ENCODE results near the gene EMC10.
"Not testable (repeated sequence)": the region's sequence is repeated elsewhere in the genome, so short reads cannot be mapped to it uniquely, and the experiment has no call there.

Gene EMC10

DNA sequence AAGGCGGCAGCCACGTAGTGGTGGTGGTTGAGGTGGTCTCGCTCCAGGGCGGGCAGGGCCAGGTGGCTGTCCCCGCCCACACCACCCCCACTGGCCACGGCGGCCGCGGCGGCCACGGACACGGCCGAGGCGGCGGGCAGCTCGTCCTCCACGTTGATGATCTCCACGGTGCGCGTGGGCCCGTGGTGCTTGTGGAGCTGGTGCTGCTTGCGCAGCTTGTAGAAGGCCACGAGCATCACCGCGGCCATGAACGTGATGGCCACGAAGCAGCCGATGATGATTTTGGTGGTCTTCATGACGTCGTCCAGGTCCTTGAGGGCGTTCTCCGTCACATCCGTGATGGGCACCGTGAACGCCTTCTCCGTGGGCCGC lies 41.4 kb downstream of the EMC10 start:
- no peak for DNase-seq

DNA sequence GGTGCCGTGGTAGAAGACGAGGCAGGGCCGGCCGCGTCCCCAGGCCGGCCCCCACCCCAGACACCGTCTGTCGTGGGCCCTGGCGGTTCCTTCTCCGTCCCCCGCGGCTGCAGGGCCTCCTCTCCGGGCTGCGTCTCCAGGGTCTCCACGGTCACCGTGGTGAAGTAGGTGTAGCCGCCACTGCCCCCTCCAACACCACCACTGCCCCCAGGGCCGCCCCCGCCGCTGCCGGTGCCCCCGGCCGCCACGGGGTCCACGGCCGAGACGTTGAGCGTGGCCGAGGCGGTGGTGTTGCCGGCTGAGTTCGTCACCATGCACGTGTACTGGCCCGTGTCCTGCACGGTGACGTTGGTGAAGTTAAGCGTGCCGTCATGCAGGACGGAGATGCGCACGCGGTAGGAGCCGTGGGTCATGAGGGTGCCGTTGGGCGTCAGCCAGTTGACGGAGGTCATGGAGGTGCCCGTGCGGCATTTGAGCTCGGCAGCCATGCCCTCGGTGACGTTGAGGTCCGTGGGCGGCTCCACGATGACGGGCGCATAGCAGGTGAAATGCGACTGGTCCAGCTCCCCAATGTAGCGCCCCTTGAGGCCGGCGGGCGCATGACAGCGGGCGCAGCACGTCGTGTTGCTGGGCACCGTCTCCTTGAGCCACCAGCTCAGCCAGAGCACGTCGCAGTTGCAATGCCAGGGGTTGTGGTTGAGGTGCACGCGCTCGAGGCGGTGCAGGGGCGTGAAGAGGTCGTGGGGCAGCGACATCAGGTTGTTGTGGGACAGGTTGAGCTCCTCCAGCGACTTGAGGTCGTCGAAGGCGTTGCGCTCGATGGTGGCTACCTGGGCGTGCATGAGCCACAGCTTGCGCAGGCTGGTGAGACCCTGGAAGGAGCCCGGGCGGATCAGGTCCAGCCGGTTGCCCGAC lies 42.0 kb downstream of the EMC10 start:
- peak; percentile 48 for DNase-seq

DNA sequence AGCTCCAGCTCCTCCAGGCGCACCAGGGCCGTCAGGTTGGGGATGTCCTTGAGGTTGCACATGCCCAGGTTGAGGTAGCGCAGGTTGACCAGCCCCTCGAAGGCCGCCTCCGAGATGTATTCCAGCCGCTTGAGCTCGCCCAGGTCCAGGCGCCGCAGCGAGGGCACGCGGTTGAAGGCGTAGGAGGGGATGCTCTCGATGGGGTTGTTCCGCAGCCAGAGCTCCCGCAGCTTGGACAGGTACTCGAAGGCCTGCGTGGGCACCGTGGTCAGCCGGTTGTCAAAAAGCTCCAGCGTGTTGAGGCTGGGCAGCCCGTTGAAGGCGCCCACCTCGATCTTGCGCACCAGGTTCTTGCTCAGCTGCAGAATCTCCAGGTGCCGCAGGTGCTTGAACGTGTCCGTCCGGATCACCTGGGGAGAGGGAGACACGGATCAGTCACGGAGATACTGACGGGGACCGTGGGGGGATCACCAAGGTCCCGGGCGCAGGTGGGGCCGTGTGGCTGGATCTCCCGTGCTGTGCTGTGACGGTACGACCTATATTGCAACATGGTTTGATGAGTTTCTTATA lies 42.8 kb downstream of the EMC10 start:
- DNase-seq = no peak

DNA sequence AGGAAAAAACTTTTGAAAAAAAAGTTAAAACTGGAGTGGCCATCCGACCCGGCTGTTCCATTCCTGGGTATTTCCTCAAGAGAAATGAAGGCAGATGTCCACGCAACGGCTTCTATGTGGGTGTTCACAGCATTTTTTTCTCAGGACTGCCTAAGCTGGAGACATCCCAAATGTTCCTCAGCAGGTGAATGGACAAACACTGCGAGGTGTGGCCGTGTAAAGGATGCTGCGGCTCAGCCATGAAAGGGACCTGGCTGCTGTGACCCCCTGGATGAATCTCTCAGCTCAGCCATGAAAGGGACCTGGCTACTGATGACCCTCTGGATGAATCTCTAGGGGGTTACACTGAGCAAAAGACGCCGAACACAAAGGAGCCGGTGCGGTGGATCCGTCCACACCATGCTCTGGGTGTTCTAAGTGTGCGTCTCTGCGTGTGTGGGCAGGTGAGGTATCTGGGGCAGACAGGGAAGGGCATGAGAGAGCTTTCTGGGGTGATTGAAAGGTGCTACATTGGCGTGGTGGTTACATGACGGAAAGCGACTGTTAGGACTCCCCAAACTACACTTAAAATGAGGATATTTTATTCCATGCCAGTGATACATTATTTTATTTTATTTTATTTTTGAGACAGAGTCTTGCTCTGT lies 44.6 kb downstream of the EMC10 start:
- no peak for DNase-seq

GRCh38 chr19:50522881-50523280 lies 46.6 kb downstream of the EMC10 start:
- no peak for DNase-seq

GRCh38 chr19:50528052-50528451 lies 51.7 kb downstream of the EMC10 start:
- not testable (repeated sequence) for DNase-seq

DNA sequence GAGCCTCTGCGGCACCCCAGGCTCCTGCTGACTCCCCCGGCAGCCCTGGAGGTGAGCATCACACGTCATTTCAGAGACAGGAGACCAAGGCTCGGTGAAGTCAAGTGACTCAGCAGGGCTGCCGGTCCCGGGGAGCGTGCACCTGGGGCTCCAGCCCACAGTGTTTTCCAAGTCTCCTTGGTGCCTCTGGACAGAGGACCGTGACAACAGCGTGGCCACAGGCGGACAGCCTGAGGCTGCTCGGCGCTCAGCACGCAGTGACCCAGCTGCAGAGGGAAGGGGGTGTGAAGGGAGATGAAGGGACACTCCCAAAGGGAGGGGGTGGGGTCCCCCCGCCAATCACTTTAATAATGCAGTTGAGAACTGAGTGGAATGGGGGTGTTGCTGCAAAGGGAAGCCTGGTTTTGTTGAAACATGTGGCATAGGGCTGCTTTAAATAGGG lies 54.9 kb downstream of the EMC10 start:
- no peak for DNase-seq

- DNase-seq = no peak
These were observed 56.6 kb downstream of the EMC10 start for GRCh38 chr19:50532952-50533351.

DNA sequence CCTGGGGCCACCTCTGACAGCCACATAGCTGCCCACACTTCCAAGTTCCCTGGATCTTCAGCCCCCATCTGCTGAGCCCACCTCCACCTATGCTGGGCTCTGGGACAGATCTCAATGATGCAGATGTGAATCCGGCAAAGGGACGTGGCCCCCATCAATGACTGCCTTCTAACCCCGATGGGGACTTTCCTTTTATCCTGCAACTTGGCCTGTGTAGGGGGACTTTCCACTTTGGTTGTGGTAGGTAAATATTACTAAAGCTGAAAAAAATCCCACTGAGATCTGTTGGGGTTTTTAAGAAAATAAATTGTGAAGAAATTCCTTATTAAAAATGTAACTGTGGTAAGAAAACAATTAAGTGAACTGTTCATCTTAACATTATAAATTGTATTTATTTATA lies 58.2 kb downstream of the EMC10 start:
- no peak for DNase-seq

DNA sequence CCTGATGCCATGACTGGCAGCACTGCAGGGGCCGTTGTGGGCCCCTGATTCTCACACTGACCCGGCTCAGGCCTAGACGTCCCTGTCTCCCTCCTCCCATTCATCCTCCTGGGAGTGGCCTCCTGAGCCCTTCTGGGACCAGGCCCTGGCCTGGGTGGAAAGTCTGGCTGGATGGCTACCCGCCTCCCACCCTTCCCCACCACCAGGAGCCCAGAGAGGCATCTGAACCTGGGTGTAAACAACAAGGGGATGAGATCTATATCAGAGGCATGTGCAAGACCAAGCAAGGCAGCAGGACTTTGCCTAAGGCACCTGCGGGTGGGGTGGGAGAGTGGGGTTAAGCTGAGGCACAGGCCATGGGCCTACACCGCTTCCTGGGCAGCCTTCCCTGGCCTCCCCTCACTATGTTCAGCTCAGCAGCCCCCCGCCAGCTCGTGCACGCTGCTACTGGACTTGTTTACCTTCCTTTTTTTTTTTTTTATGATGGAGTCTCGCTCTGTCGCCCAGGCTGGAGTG lies 59.4 kb downstream of the EMC10 start:
- DNase-seq = no peak

DNA sequence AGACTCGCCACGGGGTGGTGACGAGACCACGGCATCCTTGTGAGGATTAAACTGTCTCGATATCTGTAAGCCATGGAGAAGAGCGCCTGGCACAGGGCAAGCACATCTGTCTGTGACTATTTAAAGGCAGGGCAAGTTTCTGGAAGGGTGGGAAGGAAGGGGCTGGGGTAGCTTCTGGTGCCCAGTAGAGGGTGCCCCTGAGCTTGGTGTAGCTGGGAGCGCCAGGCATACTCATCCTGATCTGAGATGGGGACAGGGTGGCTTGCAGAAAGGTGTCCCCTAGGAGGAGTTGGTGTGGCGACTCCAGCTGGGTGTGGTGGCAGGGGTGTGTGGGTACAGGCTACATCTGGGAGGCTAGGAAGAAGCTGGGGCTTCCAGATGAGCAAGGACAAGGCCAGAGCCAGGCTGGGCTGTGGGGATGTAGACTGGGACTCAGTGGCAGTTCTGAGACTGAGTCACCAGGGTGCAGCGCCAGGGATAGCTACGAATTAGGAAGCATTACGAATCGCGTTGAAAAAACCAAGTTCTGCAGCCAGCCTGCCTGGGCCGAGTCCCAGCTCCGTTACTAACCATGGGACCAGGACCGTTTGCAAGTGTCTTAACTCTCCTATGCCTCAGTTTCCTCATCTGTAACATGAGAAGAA lies 60.5 kb downstream of the EMC10 start:
- no peak for DNase-seq

DNA sequence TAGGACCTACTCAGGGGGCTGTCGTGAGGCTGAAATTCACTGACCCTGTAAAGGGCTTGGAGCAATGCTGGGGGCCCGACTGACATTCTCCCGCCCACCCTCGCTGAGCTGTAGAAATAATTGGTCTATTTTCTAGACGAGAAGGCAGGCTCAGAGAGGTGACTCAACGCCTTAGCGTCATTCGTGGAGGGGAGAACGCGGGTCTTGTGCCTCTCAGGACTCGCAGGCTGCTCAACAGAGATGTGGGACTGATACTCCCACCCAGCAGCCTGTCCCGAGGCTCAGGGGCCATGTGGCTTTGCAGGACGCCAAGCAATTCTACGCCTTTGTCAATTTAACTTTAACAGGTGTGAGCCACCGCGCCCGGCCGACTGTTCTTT lies 61.0 kb downstream of the EMC10 start:
- no peak for DNase-seq

- DNase-seq = peak; percentile 89
These were observed 61.5 kb downstream of the EMC10 start for GRCh38 chr19:50537769-50538230.

Data from stimulated activated CD8-positive, alpha-beta memory T cell treated with anti-CD3 and anti-CD28 coated beads, Interleukin-4, amount 100 ng/mL, for 48 hours (primary cell).